Fibroblast of villous mesenchyme (primary cell): ENCODE measurements around the gene CD8B. TPM values are rescaled to one million over a fixed set of nuclear protein-coding genes. Genes with fewer than 3 reads are reported as not detected.

Experiments
- DNase-seq: peaks from one replicate; pipeline ENCODE4 v3.0.0-alpha.2; 2010; ENCODE audit warnings: low read depth
- H3K4me3 ChIP-seq: 2 replicates; pipeline ENCODE4 v1.5.1; 2011; ENCODE audit warnings: low read depth, mild to moderate bottlenecking, low read length
- total RNA-seq: library from RNA; depleted of rRNA; stranded (reverse); fragments of >200 nt; gene quantifications from 2 replicates; pipeline ENCODE4 v1.2.3, GENCODE V29; 2012
- TF ChIP-seq, protein P1 (sequence below): IDR thresholded peaks from 2 replicates; pipeline ENCODE4 v1.5.1; 2012; ENCODE audit warnings: low read depth, mild to moderate bottlenecking, low read length; ENCODE audit not compliant: insufficient read depth

Gene CD8B
- total RNA-seq, 1 donor, result not detected

GRCh38 chr2:86775338-86775737, 86.3 kb downstream of the CD8B start:
- no peak for DNase-seq
- TF ChIP-seq, protein P1, sequence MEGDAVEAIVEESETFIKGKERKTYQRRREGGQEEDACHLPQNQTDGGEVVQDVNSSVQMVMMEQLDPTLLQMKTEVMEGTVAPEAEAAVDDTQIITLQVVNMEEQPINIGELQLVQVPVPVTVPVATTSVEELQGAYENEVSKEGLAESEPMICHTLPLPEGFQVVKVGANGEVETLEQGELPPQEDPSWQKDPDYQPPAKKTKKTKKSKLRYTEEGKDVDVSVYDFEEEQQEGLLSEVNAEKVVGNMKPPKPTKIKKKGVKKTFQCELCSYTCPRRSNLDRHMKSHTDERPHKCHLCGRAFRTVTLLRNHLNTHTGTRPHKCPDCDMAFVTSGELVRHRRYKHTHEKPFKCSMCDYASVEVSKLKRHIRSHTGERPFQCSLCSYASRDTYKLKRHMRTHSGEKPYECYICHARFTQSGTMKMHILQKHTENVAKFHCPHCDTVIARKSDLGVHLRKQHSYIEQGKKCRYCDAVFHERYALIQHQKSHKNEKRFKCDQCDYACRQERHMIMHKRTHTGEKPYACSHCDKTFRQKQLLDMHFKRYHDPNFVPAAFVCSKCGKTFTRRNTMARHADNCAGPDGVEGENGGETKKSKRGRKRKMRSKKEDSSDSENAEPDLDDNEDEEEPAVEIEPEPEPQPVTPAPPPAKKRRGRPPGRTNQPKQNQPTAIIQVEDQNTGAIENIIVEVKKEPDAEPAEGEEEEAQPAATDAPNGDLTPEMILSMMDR, result no peak
- no peak overlapping the region for H3K4me3 ChIP-seq

DNA sequence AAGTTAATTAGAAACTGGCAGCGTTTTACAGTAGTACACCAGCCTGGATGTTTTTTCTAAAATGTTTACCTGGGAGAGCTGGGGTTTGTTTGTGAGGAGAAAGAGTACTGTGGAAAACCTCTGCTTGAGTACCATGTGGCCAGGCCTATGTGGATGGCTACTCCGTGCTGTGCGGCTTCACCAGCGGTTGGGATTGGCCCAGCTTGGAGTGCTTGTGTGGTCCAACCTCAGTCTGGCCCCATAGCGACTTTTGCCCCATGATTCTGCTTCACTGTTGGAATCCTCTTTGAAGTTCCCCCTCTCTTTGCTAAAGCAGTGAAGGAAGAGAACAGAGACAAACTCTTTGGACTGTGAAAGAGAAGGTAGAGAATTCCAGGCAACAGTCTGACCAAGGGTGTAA, 86.8 kb downstream of the CD8B start:
- no peak for DNase-seq
- TF ChIP-seq, protein P1, result no peak
- no peak overlapping the region for H3K4me3 ChIP-seq

GRCh38 chr2:86772611-86773010, 89.1 kb downstream of the CD8B start:
- DNase-seq, result no peak
- TF ChIP-seq, protein P1, result no peak
- no peak overlapping the region for H3K4me3 ChIP-seq

DNA sequence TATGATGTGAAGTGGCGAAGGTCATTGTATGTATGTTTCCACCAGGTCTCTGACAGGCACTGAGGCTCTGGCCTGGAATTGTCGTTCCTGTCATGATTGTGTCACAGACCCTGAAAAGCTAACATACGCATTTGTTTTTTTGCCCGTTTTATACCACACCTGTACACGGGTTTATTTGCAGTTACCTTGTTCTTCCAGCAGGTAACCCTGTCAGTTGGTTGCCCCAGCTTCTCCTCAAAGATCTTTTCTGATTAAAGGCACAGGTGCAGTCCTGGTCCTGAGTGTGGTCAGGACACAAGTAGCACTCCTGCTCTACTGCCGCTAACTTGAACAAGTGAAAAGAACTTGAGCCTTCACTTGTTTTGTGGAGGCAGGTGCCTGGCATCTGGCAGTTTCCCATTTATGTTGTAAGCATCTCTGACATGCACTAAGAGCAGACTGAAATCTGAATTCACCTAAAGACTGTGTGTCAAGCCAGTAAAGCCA, 90.8 kb downstream of the CD8B start:
- TF ChIP-seq, protein P1, result no peak
- no peak for DNase-seq

GRCh38 chr2:86769838-86770237, 91.8 kb downstream of the CD8B start:
- no peak overlapping the region for H3K4me3 ChIP-seq
- TF ChIP-seq, protein P1, result no peak
- DNase-seq, result no peak

More for the DNA sequence above, 90.8 kb downstream of the CD8B start:
- no peak overlapping the region for H3K4me3 ChIP-seq

GRCh38 chr2:86768189-86768949, 93.3 kb downstream of the CD8B start:
- TF ChIP-seq, protein P1, result no peak
- no peak for DNase-seq
- H3K4me3 ChIP-seq, result no peak overlapping the region

Other genes with a start within 250 kb of the CD8B start
- gene RNF103, start 238.0 kb downstream of the CD8B start, total RNA-seq, result 16.8 and 25.0 TPM in 2 replicates
- 15.5 and 24.6 TPM in 2 replicates for gene RMND5A, start 141.6 kb downstream of the CD8B start, total RNA-seq
- gene CD8A, start 71.0 kb downstream of the CD8B start, total RNA-seq, result not detected in 2 replicates
- gene RGPD1, start 80.2 kb upstream of the CD8B start, total RNA-seq, result 4.7 and 6.1 TPM in 2 replicates
- gene PLGLB1, start 160.0 kb upstream of the CD8B start, total RNA-seq, result 0.32 and 3.0 TPM in 2 replicates